ENCODE results near the gene CCDC88B.

CCDC88B gene

GRCh38 chr11:64331569-64332371 is 8.2 kb upstream of the CCDC88B start:
- TF ChIP-seq POLR2AphosphoS5 (IDR thresholded peaks at IDR 0.05; ENCODE audit: low read depth, low read length) (no peak), TAF1 (IDR thresholded peaks at IDR 0.05; ENCODE audit: borderline replicate concordance, insufficient read depth, low read length) (no peak), FOXP2 (optimal IDR thresholded peaks at IDR 0.05; ENCODE audit: borderline replicate concordance, extremely low read depth, extremely low read length, insufficient read depth) (no peak), REST (IDR thresholded peaks at IDR 0.05; ENCODE audit: insufficient read depth in 1 of 2, low read depth in 2 of 2, low read length in 2 of 2) (no peak), SIN3A (IDR thresholded peaks at IDR 0.05; ENCODE audit: borderline replicate concordance, insufficient read depth, low read length) (no peak)

GRCh38 chr11:64333556-64333955 is 6.4 kb upstream of the CCDC88B start:
- TF ChIP-seq POLR2AphosphoS5 (IDR thresholded peaks at IDR 0.05; ENCODE audit: low read depth, low read length): no peak
- TF ChIP-seq FOXP2 (optimal IDR thresholded peaks at IDR 0.05; ENCODE audit: borderline replicate concordance, extremely low read depth, extremely low read length, insufficient read depth): no peak
- no peak for TF ChIP-seq SIN3A (IDR thresholded peaks at IDR 0.05; ENCODE audit: borderline replicate concordance, insufficient read depth, low read length)
- no peak for TF ChIP-seq REST (IDR thresholded peaks at IDR 0.05; ENCODE audit: insufficient read depth in 1 of 2, low read depth in 2 of 2, low read length in 2 of 2)
- no peak for TF ChIP-seq TAF1 (IDR thresholded peaks at IDR 0.05; ENCODE audit: borderline replicate concordance, insufficient read depth, low read length)

GRCh38 chr11:64334764-64335735 is 5.0 kb upstream of the CCDC88B start:
- TF ChIP-seq SIN3A (IDR thresholded peaks at IDR 0.05; ENCODE audit: borderline replicate concordance, insufficient read depth, low read length) (no peak), TAF1 (IDR thresholded peaks at IDR 0.05; ENCODE audit: borderline replicate concordance, insufficient read depth, low read length) (no peak), FOXP2 (optimal IDR thresholded peaks at IDR 0.05; ENCODE audit: borderline replicate concordance, extremely low read depth, extremely low read length, insufficient read depth) (no peak), REST (IDR thresholded peaks at IDR 0.05; ENCODE audit: insufficient read depth in 1 of 2, low read depth in 2 of 2, low read length in 2 of 2) (no peak), POLR2AphosphoS5 (IDR thresholded peaks at IDR 0.05; ENCODE audit: low read depth, low read length) (no peak)

GRCh38 chr11:64337538-64338249 is 2.3 kb upstream of the CCDC88B start:
- TF ChIP-seq POLR2AphosphoS5 (IDR thresholded peaks at IDR 0.05; ENCODE audit: low read depth, low read length) (no peak), SIN3A (IDR thresholded peaks at IDR 0.05; ENCODE audit: borderline replicate concordance, insufficient read depth, low read length) (no peak), REST (IDR thresholded peaks at IDR 0.05; ENCODE audit: insufficient read depth in 1 of 2, low read depth in 2 of 2, low read length in 2 of 2) (no peak), FOXP2 (optimal IDR thresholded peaks at IDR 0.05; ENCODE audit: borderline replicate concordance, extremely low read depth, extremely low read length, insufficient read depth) (no peak), TAF1 (IDR thresholded peaks at IDR 0.05; ENCODE audit: borderline replicate concordance, insufficient read depth, low read length) (no peak)

Measured in PFSK-1 (cell line).